Testis (tissue), 2 donors: Measurements from ENCODE around the gene TP53INP2.

ENCODE experiments used
- CTCF ChIP-seq, 3 experiments: fragments of 450-650 bp in 2 of 3; fragments of 200-600 bp in 1 of 3; sonication (generic) in 1 of 3; IDR thresholded peaks; one replicate each; pipeline ENCODE4 v1.5.1; 2016 to 2019; ENCODE audit warnings: antibody characterized with exemption in 3 of 3, mild to moderate bottlenecking in 2 of 3, moderate library complexity in 1 of 3
- POLR2A ChIP-seq: fragments of 450-650 bp; IDR thresholded peaks from one replicate; pipeline ENCODE4 v1.6.1; 2017; ENCODE audit warnings: antibody characterized with exemption, mild to moderate bottlenecking, moderate library complexity

- no peak for TF ChIP-seq CTCF (IDR thresholded peaks at IDR 0.05)
- TF ChIP-seq POLR2A, result no peak
These were observed 13.3 kb downstream of the TP53INP2 start for GRCh38 chr20:34717230-34718095.
